K562 (cell line): ENCODE measurements around the gene DOCK4. TPM values are rescaled to one million over a fixed set of nuclear protein-coding genes. Genes with fewer than 3 reads are reported as not detected.

ENCODE experiments used
- ATAC-seq: fragments of 200-7000 bp; cut with Tn5 transposase; 3 replicates; pipeline ENCODE4 v1.9.1; 2020; ENCODE audit warnings: moderate library complexity
- BruUV-seq: library from RNA; stranded (reverse); fragments of 400-500 nt; replicated peaks from 2 replicates; lab custom pipeline; 2021; lab: Mats Ljungman, UMichigan
- CTCF ChIA-PET: fragments of 300-600 bp; formaldehyde crosslinking; extraction: SDS; loops from one replicate; lab custom pipeline; 2021; ENCODE audit warnings: low intra/inter-chr PET ratio; lab: Yijun Ruan, JAX
- POLR2A ChIA-PET: fragments of 300-600, 350-650 bp; sonication (Branson Sonifier 250); formaldehyde crosslinking; extraction: SDS; loops from one replicate; lab custom pipeline; 2021; ENCODE audit warnings: antibody characterized with exemption, inconsistent platforms; lab: Yijun Ruan, JAX
- DNase-seq, 4 experiments: peaks; one replicate each; pipeline versions ENCODE4 v3.0.0 to v3.0.0-alpha.2; 2011 to 2018; ENCODE audit warnings: low spot score in 3 of 4, mixed read lengths in 3 of 4; ENCODE audit errors: extremely low read depth in 1 of 4
- FAIRE-seq: peaks from 2 replicates; lab custom pipeline; 2011; peaks lifted over from hg19 to GRCh38; lab: Jason Lieb, UNC
- H2AFZ ChIP-seq: 2 replicates; pipeline ENCODE4 v1.6.0; 2011; ENCODE audit warnings: low read depth, low read length, control low read depth, inconsistent platforms
- H3K27ac ChIP-seq: fragments of 200-600 bp; 3 replicates; pipeline ENCODE4 v1.8.0; 2011; ENCODE audit warnings: low read depth, mild to moderate bottlenecking, control low read depth, inconsistent platforms, low read length, moderate library complexity, mixed read lengths; ENCODE audit errors: extremely low read depth
- H3K27me3 ChIP-seq, 2 experiments: fragments of 300-600 bp in 1 of 2; 2 replicates in 1 of 2; 3 replicates in 1 of 2; pipeline versions ENCODE4 v1.6.0 to v1.8.0; 2011; ENCODE audit warnings: inconsistent platforms in 2 of 2, low read length in 2 of 2, mild to moderate bottlenecking in 1 of 2, mixed read lengths in 1 of 2, moderate library complexity in 1 of 2; ENCODE audit not compliant: control insufficient read depth in 2 of 2, insufficient read depth in 2 of 2
- H3K36me3 ChIP-seq: fragments of 300-600 bp; 3 replicates; pipeline ENCODE4 v1.8.0; 2011; ENCODE audit warnings: mild to moderate bottlenecking, low read length, inconsistent platforms; ENCODE audit not compliant: control insufficient read depth, insufficient read depth
- H3K4me1 ChIP-seq, 2 experiments: fragments of 200-600 bp in 1 of 2; replicated peaks in 1 of 2; 2 replicates in 1 of 2; 3 replicates in 1 of 2; pipeline versions ENCODE4 v1.5.1 to v1.8.0; 2011; ENCODE audit warnings: inconsistent platforms in 2 of 2, low read length in 2 of 2, mild to moderate bottlenecking in 1 of 2, mixed read lengths in 1 of 2, moderate library complexity in 1 of 2; ENCODE audit not compliant: control insufficient read depth in 2 of 2, insufficient read depth in 2 of 2
- H3K4me2 ChIP-seq: 2 replicates; pipeline ENCODE4 v1.6.1; 2011; ENCODE audit warnings: low read length, control low read depth, inconsistent platforms, mixed read lengths; ENCODE audit not compliant: insufficient read depth
- H3K4me3 ChIP-seq: fragments of 200-600 bp; sonication (generic), shearing (Covaris generic); 2 replicates; pipeline ENCODE4 v1.5.1; 2016; ENCODE audit warnings: control low read depth, inconsistent platforms
- H3K79me2 ChIP-seq: fragments of 200-600 bp; 3 replicates; pipeline ENCODE4 v1.8.0; 2011; ENCODE audit warnings: low read length, inconsistent platforms; ENCODE audit not compliant: control insufficient read depth, insufficient read depth
- H3K9ac ChIP-seq, 2 experiments: 2 replicates each; pipeline versions ENCODE4 v1.6.0 to v1.6.1; 2011; ENCODE audit warnings: low read depth in 2 of 2, low read length in 2 of 2, control low read depth in 1 of 2, inconsistent platforms in 1 of 2, mild to moderate bottlenecking in 1 of 2, mixed read lengths in 1 of 2; ENCODE audit not compliant: insufficient read depth in 1 of 2
- H3K9me1 ChIP-seq: one replicate; pipeline ENCODE4 v1.6.0; 2011; ENCODE audit warnings: inconsistent platforms, mild to moderate bottlenecking, low read length, moderate library complexity; ENCODE audit not compliant: control insufficient read depth, insufficient read depth
- H3K9me3 ChIP-seq: replicated peaks from 2 replicates; pipeline ENCODE4 v1.5.1; 2011; ENCODE audit warnings: low read depth, low read length, inconsistent platforms; ENCODE audit not compliant: control insufficient read depth, insufficient read depth
- H4K20me1 ChIP-seq: replicated peaks from 2 replicates; pipeline ENCODE4 v1.6.1; 2011; ENCODE audit warnings: low read length, inconsistent platforms, mixed read lengths; ENCODE audit not compliant: control insufficient read depth, insufficient read depth
- ARID2 ChIP-seq: fragments of 450-650 bp; IDR thresholded peaks from 2 replicates; pipeline ENCODE4 v1.6.1; 2017; ENCODE audit warnings: antibody characterized with exemption, mild to moderate bottlenecking
- CCAR2 ChIP-seq: fragments of 200-400 bp; formaldehyde crosslinking; IDR thresholded peaks from 2 replicates; pipeline ENCODE4 v1.6.1; 2017; ENCODE audit warnings: mild to moderate bottlenecking, low read depth, low read length
- COPS2 ChIP-seq: fragments of 450-650 bp; conservative IDR thresholded peaks from 2 replicates; pipeline ENCODE4 v1.6.1; 2016; ENCODE audit warnings: mild to moderate bottlenecking, moderate library complexity
- DIDO1 ChIP-seq: fragments of 450-650 bp; IDR thresholded peaks from 2 replicates; pipeline ENCODE4 v1.6.1; 2016; ENCODE audit warnings: low read depth, missing biosample characterization, missing genetic modification characterization
- GTF2F1 ChIP-seq: IDR thresholded peaks from 2 replicates; pipeline ENCODE4 v1.6.1; 2011; ENCODE audit warnings: low read depth, low read length, improper control_type of control experiment
- ILK ChIP-seq: fragments of 450-650 bp; IDR thresholded peaks from 2 replicates; pipeline ENCODE4 v1.6.1; 2016; ENCODE audit warnings: missing genetic modification characterization, low read depth, mild to moderate bottlenecking, missing compliant biosample characterization, moderate library complexity, borderline replicate concordance
- KDM1A ChIP-seq, 2 experiments: fragments of 450-650 bp; IDR thresholded peaks; 2 replicates each; pipeline ENCODE4 v1.6.1; 2016; ENCODE audit warnings: mild to moderate bottlenecking in 2 of 2
- KLF6 ChIP-seq: fragments of 250-450 bp; sonication (Bioruptor Pico); IDR thresholded peaks from 2 replicates; pipeline ENCODE4 v1.4.0; 2020; ENCODE audit warnings: mild to moderate bottlenecking, moderate library complexity, borderline replicate concordance
- LARP7 ChIP-seq: fragments of 450-650 bp; IDR thresholded peaks from 2 replicates; pipeline ENCODE4 v1.6.1; 2016
- PURB ChIP-seq: sonication (generic); formaldehyde crosslinking; IDR thresholded peaks from 2 replicates; pipeline ENCODE4 v1.9.0; 2021; ENCODE audit warnings: low read depth, mild to moderate bottlenecking, missing genetic modification reagents
- SREBF1 ChIP-seq: fragments of 150-350 bp; IDR thresholded peaks from 2 replicates; pipeline ENCODE4 v1.6.1; 2014; ENCODE audit warnings: antibody characterized with exemption, low read depth, low read length, borderline replicate concordance
- ZNF347 ChIP-seq: fragments of 450-650 bp; formaldehyde crosslinking; IDR thresholded peaks from 2 replicates; pipeline ENCODE4 v1.4.0; 2020; ENCODE audit warnings: low read depth, mild to moderate bottlenecking, moderate library complexity
- ZNF785 ChIP-seq: fragments of 250-450 bp; sonication (Bioruptor Pico); IDR thresholded peaks from 2 replicates; pipeline ENCODE4 v1.4.0; 2020; ENCODE audit warnings: mild to moderate bottlenecking
- WGBS: fragments of 100-300 bp; shearing (Covaris generic); methylation state at CpG from one replicate; pipeline ENCODE4 v1.1.6; 2016; ENCODE audit warnings: low coverage, mixed read lengths; ENCODE audit not compliant: insufficient coverage; ENCODE audit errors: missing lambda C conversion rate; 5-methylcytosine and 5-hydroxymethylcytosine counted together
- in situ Hi-C: fragments of 300-500 bp; cut with MboI; formaldehyde crosslinking; loops from 4 replicates; pipeline ENCODE4 v1.15.0; 2018; ENCODE audit warnings: inconsistent platforms, mixed read lengths
- intact Hi-C: fragments of 100-400 bp; cut with micrococcal nuclease; formaldehyde crosslinking; loops from 2 replicates; pipeline ENCODE4 v1.14.2; 2022
- polyA plus RNA-seq, 8 experiments: library from polyadenylated mRNA; depleted of rRNA in 4 of 8; stranded (reverse) in 5 of 8; unstranded in 3 of 8; fragments of >200 nt; fragmentation: Nextera tagmentation in 2 of 8; fragmentation: Illumina TruSeq in 1 of 8; extraction: Ambion mirVana in 2 of 8; extraction: Trizol in 1 of 8; gene quantifications; 2 replicates each; pipeline versions ENCODE4 v1.2.1 to v1.2.3, GENCODE V29; 2011 to 2014; ENCODE audit warnings: inconsistent platforms in 1 of 8, missing spikeins in 1 of 8
- total RNA-seq, 7 experiments: library from RNA; depleted of rRNA in 6 of 7; stranded (reverse); fragments of >200 nt in 6 of 7; fragmentation: Illumina TruSeq in 2 of 7; extraction: Trizol in 2 of 7; gene quantifications; 2 replicates each; pipeline versions ENCODE4 v1.2.1 to v1.2.3, GENCODE V29; 2011 to 2021; ENCODE audit warnings: low replicate concordance in 1 of 7
- TF ChIP-seq, protein P1 (sequence below): fragments of 250-450 bp; sonication (Bioruptor Pico); IDR thresholded peaks from 2 replicates; pipeline ENCODE4 v1.4.0; 2020; ENCODE audit warnings: borderline replicate concordance

DOCK4 gene
- total and polyA plus RNA-seq, 9 of the 15 experiments (the other 6 are each of a cell fraction or from before 2014, with no cell fraction given): 0.42 to 5.7 (median 2.3) TPM

DNA sequence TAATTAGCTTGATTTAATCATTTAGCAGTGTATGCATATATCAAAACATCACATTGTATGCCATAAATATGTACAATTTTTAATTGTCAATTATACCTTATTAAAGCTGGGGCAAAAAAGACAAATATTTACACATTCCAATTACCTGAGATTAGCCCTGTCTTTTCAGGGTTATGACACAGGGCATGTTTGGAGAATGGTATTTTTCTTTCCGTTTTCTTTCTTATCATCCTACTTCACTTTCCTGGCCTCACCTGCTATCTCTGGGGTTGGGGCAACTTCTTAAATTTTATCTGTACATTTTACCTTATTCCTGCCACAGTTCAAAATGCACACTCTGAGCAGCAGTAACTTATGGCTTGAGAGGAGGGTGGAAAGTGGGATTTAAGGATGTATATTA is 285.9 kb downstream of the DOCK4 start:
- H4K20me1 ChIP-seq: no peaks in the 10 kb centered on the region
- H3K9me1 ChIP-seq: no peaks in the 10 kb centered on the region
- H3K4me2 ChIP-seq: no peak overlapping the region
- no peaks in the 10 kb centered on the region for H3K79me2 ChIP-seq
- H3K9me3 ChIP-seq: no peaks in the 10 kb centered on the region
- no peaks in the 10 kb centered on the region; a peak in 1 of 5 replicates for H3K27me3 ChIP-seq
- in situ Hi-C loops (no loop called here), intact Hi-C loops (no loop called here)
- FAIRE-seq: no peak
- BruUV-seq: no TSS peak
- TF ChIP-seq KDM1A (IDR thresholded peaks at IDR 0.05) (no peak), ZNF347 (CRISPR knock-in tag) (no peak), ZNF785 (CRISPR knock-in tag) (no peak), GTF2F1 (no peak), ARID2 (no peak), PURB (CRISPR knock-in tag) (no peak), KLF6 (CRISPR knock-in tag) (no peak), DIDO1 (tag) (no peak), SREBF1 (no peak), CCAR2 (no peak), LARP7 (no peak), ILK (no peak), COPS2 (no peak)
- TF ChIP-seq, protein P1, sequence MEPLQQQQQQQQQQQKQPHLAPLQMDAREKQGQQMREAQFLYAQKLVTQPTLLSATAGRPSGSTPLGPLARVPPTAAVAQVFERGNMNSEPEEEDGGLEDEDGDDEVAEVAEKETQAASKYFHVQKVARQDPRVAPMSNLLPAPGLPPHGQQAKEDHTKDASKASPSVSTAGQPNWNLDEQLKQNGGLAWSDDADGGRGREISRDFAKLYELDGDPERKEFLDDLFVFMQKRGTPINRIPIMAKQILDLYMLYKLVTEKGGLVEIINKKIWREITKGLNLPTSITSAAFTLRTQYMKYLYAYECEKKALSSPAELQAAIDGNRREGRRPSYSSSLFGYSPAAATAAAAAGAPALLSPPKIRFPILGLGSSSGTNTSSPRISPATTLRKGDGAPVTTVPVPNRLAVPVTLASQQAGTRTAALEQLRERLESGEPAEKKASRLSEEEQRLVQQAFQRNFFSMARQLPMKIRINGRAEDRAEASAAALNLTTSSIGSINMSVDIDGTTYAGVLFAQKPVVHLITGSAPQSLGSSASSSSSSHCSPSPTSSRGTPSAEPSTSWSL: no peak
- no peak overlapping the region for H3K9ac ChIP-seq
- ChIA-PET POLR2A (interaction anchor here (1.2 kb wide), 1 partner anchor 10 kb away, joined by 4 read pairs; no protein-coding TSS in a partner anchor), CTCF (no interaction called here)
- H3K4me1 ChIP-seq: no peaks in the 10 kb centered on the region
- ATAC-seq: no peak
- no peak for DNase-seq
- H3K36me3 ChIP-seq: no peaks in the 10 kb centered on the region
- H3K27ac ChIP-seq: no peak overlapping the region
- no peak overlapping the region for H2AFZ ChIP-seq
- no peak overlapping the region for H3K4me3 ChIP-seq
- 0% methylated on average over 1 of the region's 1 CpG for WGBS
